Brain microvascular endothelial cell (primary cell): ENCODE results near the gene FYB1.
A peak's percentile ranks its signal among the peaks of the same experiment; 100 is the strongest.

Experiments used
- DNase-seq: peaks from one replicate; pipeline ENCODE4 v3.0.0-alpha.2; 2020
- H3K27ac ChIP-seq: fragments of 250-450 bp; sonication (Bioruptor Pico); 2 replicates; pipeline ENCODE4 v1.5.1; 2020; ENCODE audit warnings: mild to moderate bottlenecking, moderate library complexity
- H3K27me3 ChIP-seq: fragments of 250-450 bp; sonication (Bioruptor Pico); replicated peaks from 2 replicates; pipeline ENCODE4 v1.5.1; 2020; ENCODE audit warnings: mild to moderate bottlenecking
- H3K36me3 ChIP-seq: fragments of 250-450 bp; sonication (Bioruptor Pico); replicated peaks from 2 replicates; pipeline ENCODE4 v1.5.1; 2020; ENCODE audit warnings: mild to moderate bottlenecking
- H3K4me3 ChIP-seq: 2 replicates; pipeline ENCODE4 v1.5.1; 2011; ENCODE audit warnings: low read depth, mild to moderate bottlenecking, control low read depth, low read length, moderate library complexity
- in situ Hi-C: cut with HindIII; loops from 2 replicates; pipeline ENCODE4 v1.10.0; 2017; ENCODE audit warnings: low sequenced_read_pairs, low pct_ligation_motif_present
- TF ChIP-seq, protein P1 (sequence below): IDR thresholded peaks from 2 replicates; pipeline ENCODE4 v1.5.1; 2011; ENCODE audit warnings: low read depth, mild to moderate bottlenecking, moderate library complexity, low read length, control low read depth, inconsistent platforms; ENCODE audit errors: missing control alignments

The FYB1 gene

DNA sequence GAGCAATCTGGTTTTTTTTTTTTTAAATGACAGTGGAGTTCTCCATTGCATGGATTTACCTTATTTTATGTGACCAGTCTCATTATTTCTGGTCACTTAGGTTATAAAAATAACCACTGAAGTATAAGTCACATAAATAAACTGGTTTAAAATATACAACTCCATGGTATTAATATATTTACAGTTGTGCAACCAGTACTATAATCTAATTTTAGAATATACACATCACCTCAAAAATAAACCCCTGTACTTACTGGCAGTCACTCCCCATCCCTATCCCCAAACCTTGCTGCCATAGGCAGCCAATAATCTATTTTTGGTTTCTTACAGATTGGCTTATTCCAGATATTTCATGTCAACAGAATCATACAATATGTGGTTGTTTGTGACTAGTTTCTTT, 57.8 kb downstream of the FYB1 start:
- Histone ChIP-seq H3K36me3 (no peaks in the 10 kb centered on the region), H3K27me3 (no peaks in the 10 kb centered on the region), H3K27ac (no peak overlapping the region), H3K4me3 (no peak overlapping the region)
- in situ Hi-C loops: no loop called here
- DNase-seq: no peak
- TF ChIP-seq, protein P1, sequence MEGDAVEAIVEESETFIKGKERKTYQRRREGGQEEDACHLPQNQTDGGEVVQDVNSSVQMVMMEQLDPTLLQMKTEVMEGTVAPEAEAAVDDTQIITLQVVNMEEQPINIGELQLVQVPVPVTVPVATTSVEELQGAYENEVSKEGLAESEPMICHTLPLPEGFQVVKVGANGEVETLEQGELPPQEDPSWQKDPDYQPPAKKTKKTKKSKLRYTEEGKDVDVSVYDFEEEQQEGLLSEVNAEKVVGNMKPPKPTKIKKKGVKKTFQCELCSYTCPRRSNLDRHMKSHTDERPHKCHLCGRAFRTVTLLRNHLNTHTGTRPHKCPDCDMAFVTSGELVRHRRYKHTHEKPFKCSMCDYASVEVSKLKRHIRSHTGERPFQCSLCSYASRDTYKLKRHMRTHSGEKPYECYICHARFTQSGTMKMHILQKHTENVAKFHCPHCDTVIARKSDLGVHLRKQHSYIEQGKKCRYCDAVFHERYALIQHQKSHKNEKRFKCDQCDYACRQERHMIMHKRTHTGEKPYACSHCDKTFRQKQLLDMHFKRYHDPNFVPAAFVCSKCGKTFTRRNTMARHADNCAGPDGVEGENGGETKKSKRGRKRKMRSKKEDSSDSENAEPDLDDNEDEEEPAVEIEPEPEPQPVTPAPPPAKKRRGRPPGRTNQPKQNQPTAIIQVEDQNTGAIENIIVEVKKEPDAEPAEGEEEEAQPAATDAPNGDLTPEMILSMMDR: no peak

DNA sequence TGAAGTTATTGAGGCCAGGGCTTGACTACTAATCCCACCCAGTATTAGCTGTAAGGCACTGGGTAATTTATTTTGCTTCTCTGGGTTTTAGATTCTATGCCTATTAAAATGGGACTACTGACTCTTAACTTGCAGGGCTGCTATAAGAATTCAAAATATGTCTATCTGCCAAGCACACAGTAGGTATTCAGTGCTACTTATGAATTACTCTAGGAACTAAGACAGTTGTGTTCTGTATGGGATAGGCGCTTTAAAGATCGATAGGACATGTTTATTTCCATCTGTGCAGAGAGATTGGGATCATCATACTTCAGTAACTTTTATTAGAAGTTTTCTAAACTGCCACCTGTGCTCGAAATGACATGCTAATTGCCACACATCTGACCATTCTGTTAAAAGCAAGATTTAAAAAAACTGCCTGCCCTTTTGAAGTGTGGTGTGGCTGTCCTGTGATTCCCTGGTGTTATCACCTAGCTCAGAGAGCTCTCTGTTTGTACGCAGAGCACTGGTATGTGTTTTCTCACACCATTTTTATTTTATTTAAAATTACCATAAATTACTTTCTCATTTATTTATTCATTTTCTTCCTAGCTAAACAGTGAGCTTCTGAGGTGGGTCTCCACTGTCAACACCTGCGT, 58.7 kb downstream of the FYB1 start:
- no peak for DNase-seq
- TF ChIP-seq, protein P1: no peak
- Histone ChIP-seq H3K36me3 (no peaks in the 10 kb centered on the region), H3K27me3 (no peaks in the 10 kb centered on the region), H3K27ac (no peak overlapping the region), H3K4me3 (no peak overlapping the region)
- in situ Hi-C loops: no loop called here

DNA sequence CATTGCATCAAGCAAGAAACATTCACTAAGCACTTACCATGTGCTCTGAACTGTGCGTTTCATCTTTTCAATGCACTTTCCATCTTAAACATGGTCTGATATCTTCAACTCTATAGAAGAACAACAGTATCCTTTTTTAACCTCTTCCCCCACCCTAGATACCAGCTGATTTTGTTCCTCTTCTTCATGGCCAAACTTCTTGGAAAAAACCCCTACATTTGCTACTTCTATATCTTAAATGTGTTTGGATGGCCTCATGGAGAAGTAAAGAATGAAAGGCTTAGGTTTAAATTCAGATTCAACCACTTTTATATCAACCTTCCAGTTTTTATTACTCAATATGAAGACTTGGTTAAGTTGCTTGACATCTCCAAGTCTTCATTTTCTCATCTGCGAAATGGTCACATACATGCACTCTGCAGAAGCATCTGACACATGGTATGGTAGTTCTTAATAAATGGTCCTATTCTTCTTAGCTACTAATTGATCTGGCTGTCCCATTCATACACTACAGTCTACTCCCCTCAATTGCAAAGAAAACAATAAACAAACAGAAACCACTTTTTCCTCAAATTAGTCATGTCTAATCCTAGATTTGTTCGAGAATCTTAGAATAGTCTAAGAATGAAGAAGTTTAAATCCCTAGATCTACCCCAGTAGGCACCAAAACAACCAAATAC, 59.4 kb downstream of the FYB1 start:
- Histone ChIP-seq H3K4me3 (no peak overlapping the region), H3K36me3 (no peaks in the 10 kb centered on the region), H3K27ac (no peak overlapping the region), H3K27me3 (no peaks in the 10 kb centered on the region)
- no peak for DNase-seq
- in situ Hi-C loops: no loop called here
- TF ChIP-seq, protein P1: no peak

DNA sequence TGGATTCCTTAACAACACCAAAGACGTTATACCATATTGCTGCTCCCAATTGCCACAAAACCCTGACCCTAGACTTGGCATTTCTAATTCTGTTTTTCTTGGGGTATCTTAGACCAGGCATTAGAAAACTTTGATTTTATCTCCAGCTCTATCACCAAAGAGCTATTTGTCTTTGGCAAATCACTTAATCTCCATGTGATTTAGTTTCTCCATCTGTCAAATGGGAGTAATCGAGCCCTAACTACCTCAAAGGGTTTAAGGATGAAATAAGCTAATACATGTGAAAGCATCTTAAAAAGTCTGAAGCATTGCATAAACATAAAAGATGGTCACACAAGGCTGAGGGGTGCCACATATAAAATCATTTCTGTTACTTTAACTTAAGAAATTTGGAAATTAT, 60.6 kb downstream of the FYB1 start:
- Histone ChIP-seq H3K27ac (no peak overlapping the region), H3K36me3 (no peaks in the 10 kb centered on the region), H3K4me3 (no peak overlapping the region), H3K27me3 (no peaks in the 10 kb centered on the region)
- TF ChIP-seq, protein P1: no peak
- DNase-seq: no peak
- in situ Hi-C loops: no loop called here

DNA sequence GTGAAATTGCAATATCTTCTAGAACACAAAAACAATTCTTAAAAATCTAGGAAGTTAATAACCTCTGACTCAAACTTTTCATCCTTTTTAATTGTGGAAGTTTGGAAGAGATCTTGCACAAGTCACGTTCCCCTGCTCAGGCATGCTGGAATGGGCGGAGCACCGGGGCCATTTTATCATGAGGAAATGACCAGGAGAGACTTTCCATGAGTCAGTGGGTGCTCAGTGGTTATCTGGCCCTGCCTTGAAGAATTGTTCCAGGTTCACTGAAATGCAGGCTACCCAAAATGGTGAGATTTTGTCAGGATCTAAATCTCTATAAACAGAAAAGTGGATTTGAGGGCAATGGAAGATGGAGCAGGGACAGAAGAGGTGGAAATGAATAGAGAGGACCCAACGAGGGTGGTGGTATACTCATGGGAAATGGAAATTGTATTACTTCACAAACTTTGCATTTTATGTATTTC, 61.2 kb downstream of the FYB1 start:
- TF ChIP-seq, protein P1: no peak
- Histone ChIP-seq H3K36me3 (no peaks in the 10 kb centered on the region), H3K27ac (no peak overlapping the region), H3K27me3 (no peaks in the 10 kb centered on the region), H3K4me3 (no peak overlapping the region)
- in situ Hi-C loops: no loop called here
- peak; percentile 23 for DNase-seq

DNA sequence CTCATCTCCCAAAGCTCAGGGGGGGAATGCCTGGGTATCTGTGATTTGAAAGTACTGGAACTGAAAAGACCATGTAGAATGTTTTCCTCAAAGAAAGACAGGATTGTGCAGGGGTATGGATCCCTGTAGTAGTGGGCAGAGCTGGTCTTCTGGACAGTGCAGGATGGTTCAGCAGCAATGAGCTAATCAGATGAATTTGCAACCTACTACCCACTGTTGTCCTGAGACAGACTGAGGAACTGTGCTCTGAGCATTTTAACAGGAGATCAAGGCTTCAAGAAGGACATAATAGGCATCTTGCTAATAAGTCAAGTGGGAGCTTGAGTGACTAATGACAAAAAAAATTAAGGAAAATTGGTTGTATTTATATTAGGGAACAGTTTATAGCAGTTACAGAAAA, 61.7 kb downstream of the FYB1 start:
- in situ Hi-C loops: no loop called here
- Histone ChIP-seq H3K36me3 (no peaks in the 10 kb centered on the region), H3K27ac (no peak overlapping the region)

More for the DNA sequence above, 61.7 kb downstream of the FYB1 start:
- Histone ChIP-seq H3K27me3 (no peaks in the 10 kb centered on the region), H3K4me3 (no peak overlapping the region)
- no peak for DNase-seq
- TF ChIP-seq, protein P1: no peak
